Measurements from ENCODE around the gene CCDC13.

The CCDC13 gene

DNA sequence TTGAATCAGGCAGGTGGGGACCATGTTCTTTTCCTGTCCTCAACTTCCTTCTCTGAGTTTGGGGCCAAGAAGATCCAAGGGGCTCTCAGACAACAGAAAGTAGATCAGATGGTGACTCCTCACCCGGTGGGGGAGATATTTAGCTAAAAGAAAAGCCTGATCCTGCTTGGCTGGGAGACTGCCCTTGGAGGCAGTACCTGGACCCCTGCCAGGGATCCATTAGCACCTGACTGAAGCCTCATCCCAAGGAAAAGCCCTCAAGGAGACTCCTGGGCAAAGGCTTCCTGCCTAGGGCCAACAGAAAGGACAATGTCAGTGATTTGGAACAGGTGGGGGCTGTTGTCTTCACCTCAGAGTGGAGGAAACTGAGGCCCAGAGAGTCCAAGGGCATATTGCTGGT lies 37.0 kb downstream of the CCDC13 start:
- DNase-seq (ENCODE audit: low read depth) = no peak
- no peak overlapping the region for H3K4me3 ChIP-seq (ENCODE audit: low read depth, low read length)
- TF ChIP-seq, protein P1, sequence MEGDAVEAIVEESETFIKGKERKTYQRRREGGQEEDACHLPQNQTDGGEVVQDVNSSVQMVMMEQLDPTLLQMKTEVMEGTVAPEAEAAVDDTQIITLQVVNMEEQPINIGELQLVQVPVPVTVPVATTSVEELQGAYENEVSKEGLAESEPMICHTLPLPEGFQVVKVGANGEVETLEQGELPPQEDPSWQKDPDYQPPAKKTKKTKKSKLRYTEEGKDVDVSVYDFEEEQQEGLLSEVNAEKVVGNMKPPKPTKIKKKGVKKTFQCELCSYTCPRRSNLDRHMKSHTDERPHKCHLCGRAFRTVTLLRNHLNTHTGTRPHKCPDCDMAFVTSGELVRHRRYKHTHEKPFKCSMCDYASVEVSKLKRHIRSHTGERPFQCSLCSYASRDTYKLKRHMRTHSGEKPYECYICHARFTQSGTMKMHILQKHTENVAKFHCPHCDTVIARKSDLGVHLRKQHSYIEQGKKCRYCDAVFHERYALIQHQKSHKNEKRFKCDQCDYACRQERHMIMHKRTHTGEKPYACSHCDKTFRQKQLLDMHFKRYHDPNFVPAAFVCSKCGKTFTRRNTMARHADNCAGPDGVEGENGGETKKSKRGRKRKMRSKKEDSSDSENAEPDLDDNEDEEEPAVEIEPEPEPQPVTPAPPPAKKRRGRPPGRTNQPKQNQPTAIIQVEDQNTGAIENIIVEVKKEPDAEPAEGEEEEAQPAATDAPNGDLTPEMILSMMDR (IDR thresholded peaks at IDR 0.05; ENCODE audit: insufficient read depth, low read depth, low read length, missing control alignments) = no peak

DNA sequence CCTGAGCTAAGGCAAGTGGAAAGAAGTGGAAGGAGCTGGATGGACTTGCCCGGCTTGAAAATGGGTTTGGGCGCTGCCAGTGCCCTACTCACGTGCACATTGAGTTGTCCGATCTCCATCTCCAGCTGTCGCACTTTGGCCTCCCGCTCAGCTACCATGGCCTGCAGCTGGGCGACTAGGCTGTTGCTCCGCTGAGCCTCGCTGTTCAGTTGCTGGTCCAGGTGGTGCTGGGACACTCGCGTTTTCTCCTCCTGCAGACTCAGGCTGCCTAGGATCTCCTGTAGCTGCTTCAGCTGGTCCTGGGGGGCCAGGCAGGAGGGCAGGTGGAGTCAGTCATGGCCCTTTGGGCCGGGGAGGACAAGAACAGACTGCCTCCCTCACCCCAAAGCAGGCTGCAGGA lies 37.4 kb downstream of the CCDC13 start:
- no peak overlapping the region for H3K4me3 ChIP-seq (ENCODE audit: low read depth, low read length)
- DNase-seq (ENCODE audit: low read depth) = no peak
- TF ChIP-seq, protein P1 (IDR thresholded peaks at IDR 0.05; ENCODE audit: insufficient read depth, low read depth, low read length, missing control alignments) = no peak

DNA sequence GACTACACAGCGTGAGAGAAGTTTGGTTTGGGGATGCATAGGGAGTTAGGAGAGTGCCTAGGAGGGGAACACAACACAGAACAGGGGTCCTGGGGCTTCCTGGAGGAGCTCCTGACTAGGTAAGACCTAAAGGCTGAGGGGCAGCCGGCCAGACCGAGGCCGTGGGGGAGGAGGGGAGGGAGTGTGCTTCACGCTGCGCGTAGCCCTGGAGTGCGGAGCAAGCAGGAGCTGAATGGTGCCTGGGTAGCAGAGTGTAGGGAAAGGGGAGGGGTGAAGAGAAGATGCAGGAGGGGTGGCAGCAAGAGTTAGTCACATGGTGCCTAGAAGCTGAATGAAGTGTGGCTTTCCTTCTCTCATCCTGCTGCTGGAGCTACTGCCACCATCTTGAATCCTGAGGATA lies 38.0 kb downstream of the CCDC13 start:
- TF ChIP-seq, protein P1 (IDR thresholded peaks at IDR 0.05; ENCODE audit: insufficient read depth, low read depth, low read length, missing control alignments) = no peak
- no peak overlapping the region for H3K4me3 ChIP-seq (ENCODE audit: low read depth, low read length)
- DNase-seq (ENCODE audit: low read depth) = no peak

DNA sequence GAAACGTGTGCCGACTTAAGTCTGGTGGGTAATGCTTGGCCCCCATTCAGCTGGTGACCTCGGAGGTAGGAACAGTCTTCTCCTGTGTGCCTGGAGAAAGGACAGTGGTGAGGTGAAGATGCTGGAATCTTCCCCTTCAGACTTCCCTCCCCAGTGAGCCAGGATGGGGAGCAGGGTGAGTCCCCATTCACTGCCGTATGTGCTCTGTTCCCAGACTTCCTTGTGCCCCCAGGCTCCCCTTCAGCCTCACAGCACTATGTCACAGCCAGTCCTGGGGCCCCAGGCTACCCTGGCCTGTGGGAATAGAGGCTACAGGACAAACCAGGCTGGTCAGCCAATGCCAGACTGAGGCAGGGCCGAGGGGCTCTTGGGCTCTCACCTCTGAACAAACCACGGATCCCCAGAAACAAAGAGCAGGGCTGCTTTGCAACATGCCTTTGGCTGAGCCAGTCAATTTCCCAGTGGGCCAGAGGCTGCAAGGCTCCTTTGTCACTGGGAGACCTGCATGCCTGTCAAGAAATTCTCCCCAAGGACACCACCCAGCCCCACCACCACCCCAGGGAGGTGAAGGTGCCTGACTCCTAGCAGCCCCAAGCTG lies 38.7 kb downstream of the CCDC13 start:
- no peak overlapping the region for H3K4me3 ChIP-seq (ENCODE audit: low read depth, low read length)
- TF ChIP-seq, protein P1 (IDR thresholded peaks at IDR 0.05; ENCODE audit: insufficient read depth, low read depth, low read length, missing control alignments) = no peak
- no peak for DNase-seq (ENCODE audit: low read depth)

DNA sequence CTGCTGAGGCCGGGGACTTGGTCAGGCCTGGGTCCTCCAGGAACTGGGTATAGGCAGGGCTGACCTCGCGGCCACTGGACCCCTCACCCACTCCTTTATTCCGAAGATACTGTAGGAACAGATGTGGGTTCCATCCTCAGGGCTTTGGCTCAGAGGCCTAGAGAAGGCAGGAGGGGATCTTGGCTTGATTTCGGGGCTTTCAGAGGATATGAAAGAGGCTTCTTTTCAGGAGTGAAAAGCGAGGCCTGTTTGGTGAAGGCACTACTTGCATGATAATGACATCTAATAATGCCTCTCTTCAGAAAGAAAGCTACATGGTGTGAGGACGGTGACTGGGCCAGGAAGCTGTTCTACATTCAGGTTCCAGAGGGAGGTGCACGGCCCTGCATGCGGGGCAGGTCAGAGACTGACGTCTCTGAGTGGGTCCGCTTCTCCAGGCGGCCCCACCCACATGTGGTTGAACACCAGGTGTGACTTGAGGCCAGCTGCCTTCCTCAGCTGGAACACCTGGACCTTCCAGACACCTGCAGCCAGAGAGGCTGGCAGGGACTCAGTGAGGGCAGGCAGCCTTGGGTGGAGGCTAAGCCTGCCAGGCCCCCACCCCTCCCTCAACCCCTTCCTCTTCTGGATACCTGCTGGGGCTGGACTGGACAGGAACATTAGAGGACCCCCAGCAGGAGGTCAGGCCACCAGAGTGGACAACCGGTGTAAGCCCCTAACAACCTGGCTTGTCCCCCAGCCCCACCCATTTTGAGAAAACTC lies 39.4 kb downstream of the CCDC13 start:
- DNase-seq (ENCODE audit: low read depth) = no peak
- no peak overlapping the region for H3K4me3 ChIP-seq (ENCODE audit: low read depth, low read length)
- TF ChIP-seq, protein P1 (IDR thresholded peaks at IDR 0.05; ENCODE audit: insufficient read depth, low read depth, low read length, missing control alignments) = no peak

DNA sequence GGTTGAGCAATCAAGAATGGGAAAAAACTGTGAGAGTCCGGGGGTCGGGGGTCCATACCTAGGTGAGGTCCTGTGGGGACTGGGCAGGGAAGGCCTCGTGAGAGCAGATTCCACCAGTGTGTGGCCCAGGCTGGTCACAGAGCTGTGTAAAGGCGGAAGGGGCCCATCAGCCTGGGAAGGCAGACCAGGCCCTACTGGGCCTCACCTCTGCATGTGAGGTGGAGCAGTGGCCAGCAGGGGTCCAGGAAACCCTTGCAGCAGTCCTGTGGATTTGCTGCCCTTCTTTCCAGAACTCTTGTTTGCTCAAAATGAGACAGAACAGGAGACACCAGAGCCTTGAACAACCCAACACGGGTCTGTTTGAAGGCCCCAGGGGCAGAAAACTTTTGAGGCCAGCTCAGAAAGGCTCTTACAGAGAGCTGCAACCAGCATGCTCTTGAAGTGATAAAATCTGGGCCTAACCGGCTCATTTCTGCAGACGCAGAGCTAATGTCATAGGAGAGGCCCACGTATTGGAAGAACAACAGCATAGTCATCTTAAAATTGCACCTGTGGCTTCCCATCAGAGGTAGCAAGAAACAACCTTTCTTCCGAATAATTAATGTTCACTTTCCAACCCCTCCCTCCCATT lies 40.1 kb downstream of the CCDC13 start:
- H3K4me3 ChIP-seq (ENCODE audit: low read depth, low read length) = no peak overlapping the region
- TF ChIP-seq, protein P1 (IDR thresholded peaks at IDR 0.05; ENCODE audit: insufficient read depth, low read depth, low read length, missing control alignments) = peak; percentile 6
- no peak for DNase-seq (ENCODE audit: low read depth)

Data from GM12865 (cell line).